H1 (cell line): ENCODE data around the gene SMOC2. TPM values are rescaled to one million over a fixed set of nuclear protein-coding genes. Genes with fewer than 3 reads are reported as not detected.

ENCODE experiments used
- CHD2 ChIP-seq: IDR thresholded peaks from 2 replicates; pipeline ENCODE4 v1.6.1; 2012; ENCODE audit warnings: low read length, improper control_type of control experiment
- CHD7 ChIP-seq: fragments of 300-600 bp; sonication (generic); IDR thresholded peaks from 2 replicates; pipeline ENCODE4 v1.7.1; 2012; ENCODE audit warnings: low read length, moderate library complexity, mild to moderate bottlenecking, inconsistent platforms; ENCODE audit not compliant: insufficient replicate concordance
- CTBP2 ChIP-seq: IDR thresholded peaks from 2 replicates; pipeline ENCODE4 v1.7.0; 2011; ENCODE audit warnings: borderline replicate concordance, mild to moderate bottlenecking, moderate library complexity, mixed read lengths, low read length; ENCODE audit not compliant: insufficient read depth, insufficient read length
- KDM1A ChIP-seq: fragments of 200-600, 300-600 bp; sonication (generic); IDR thresholded peaks from 2 replicates; pipeline ENCODE4 v1.7.1; 2016; ENCODE audit warnings: mild to moderate bottlenecking, low read length, borderline replicate concordance
- POLR2A ChIP-seq, 2 experiments: IDR thresholded peaks; 1 replicate in 1 of 2; 2 replicates in 1 of 2; pipeline ENCODE4 v1.6.1; 2011; ENCODE audit warnings: low read depth in 2 of 2, low read length in 2 of 2, mild to moderate bottlenecking in 2 of 2; ENCODE audit errors: control extremely low read depth in 1 of 2
- POU5F1 ChIP-seq: IDR thresholded peaks from 2 replicates; pipeline ENCODE4 v1.6.1; 2011; ENCODE audit warnings: low read depth, mild to moderate bottlenecking, low read length, moderate library complexity
- SRF ChIP-seq: IDR thresholded peaks from 2 replicates; pipeline ENCODE4 v1.6.1; 2011; ENCODE audit warnings: mild to moderate bottlenecking, low read depth, low read length, moderate library complexity
- polyA plus RNA-seq, 7 experiments: library from polyadenylated mRNA; depleted of rRNA in 3 of 7; stranded (reverse) in 5 of 7; unstranded in 2 of 7; fragments of >200 nt in 5 of 7; fragments of 200-250 nt in 2 of 7; gene quantifications; 1 replicate in 5 of 7; 2 replicates in 1 of 7; 4 replicates in 1 of 7; pipeline versions ENCODE4 v1.2.1 to v1.2.3, GENCODE V29; 2011 to 2013; ENCODE audit warnings: missing spikeins in 2 of 7, mixed read lengths in 2 of 7
- total RNA-seq: library from RNA; stranded (reverse); fragmentation: NEBNext Ultra II Directional; extraction: Animal tissue kit (Norgen Biotek cat#: 25700); gene quantifications from 2 replicates; pipeline ENCODE4 v1.2.1, GENCODE V29; 2021

Gene SMOC2
- total and polyA plus RNA-seq, 2 of the 8 experiments (the other 6 are each of a cell fraction or from before 2014, with no cell fraction given), result 7.7 to 8.5 TPM

GRCh38 chr6:168410035-168410434 is 30.9 kb upstream of the SMOC2 start (continued):
- TF ChIP-seq CHD7, result no peak
- TF ChIP-seq SRF, result no peak
- TF ChIP-seq POU5F1, result no peak
- TF ChIP-seq POLR2A (IDR thresholded peaks at IDR 0.05; ENCODE audit: control extremely low read depth in 1 of 2, low read depth in 2 of 2, low read length in 2 of 2), result no peak
- no peak for TF ChIP-seq CHD2
- no peak for TF ChIP-seq CTBP2
- no peak for TF ChIP-seq KDM1A
- TF ChIP-seq, all 59 proteins: peak for 0
